ENCODE measurements around the gene RWDD2A. TPM values are rescaled to one million over a fixed set of nuclear protein-coding genes. Genes with fewer than 3 reads are reported as not detected.
A peak's percentile ranks its signal among the peaks of the same experiment; 100 is the strongest.

The RWDD2A gene
- total RNA-seq, 1 donor from 2014 or later, result 3.3 TPM

- Histone ChIP-seq H3K9me3 (replicated peaks) (no peaks in the 10 kb centered on the region), H3K4me1 (peaks cover 5% of the 10 kb centered on the region), H3K4me3 (no peak overlapping the region), H3K27me3 (ENCODE audit: low read depth) (no peaks in the 10 kb centered on the region), H3K27ac (replicated peaks) (no peak overlapping the region), H3K36me3 (peaks cover 97% of the 10 kb centered on the region)
- no peak for TF ChIP-seq CTCF (IDR thresholded peaks at IDR 0.05; ENCODE audit: borderline replicate concordance)
- no peak for DNase-seq
- intact Hi-C loops (cut with micrococcal nuclease), result no loop called here
These were observed 16.9 kb upstream of the RWDD2A start for GRCh38 chr6:83176246-83176645.

- Histone ChIP-seq H3K27me3 (ENCODE audit: low read depth) (no peaks in the 10 kb centered on the region), H3K27ac (replicated peaks) (no peak overlapping the region), H3K9me3 (replicated peaks) (no peaks in the 10 kb centered on the region), H3K36me3 (peaks cover 78% of the 10 kb centered on the region), H3K4me3 (no peak overlapping the region), H3K4me1 (peaks cover 15% of the 10 kb centered on the region)
- no peak for TF ChIP-seq CTCF (IDR thresholded peaks at IDR 0.05; ENCODE audit: borderline replicate concordance)
- intact Hi-C loops (cut with micrococcal nuclease), result no loop called here
- DNase-seq, result no peak
These were observed 12.7 kb upstream of the RWDD2A start for GRCh38 chr6:83180426-83180950.

- H3K9me3 ChIP-seq (replicated peaks), result no peaks in the 10 kb centered on the region
- no peaks in the 10 kb centered on the region for H3K27me3 ChIP-seq (ENCODE audit: low read depth)
- TF ChIP-seq CTCF (IDR thresholded peaks at IDR 0.05; ENCODE audit: borderline replicate concordance), result no peak
- DNase-seq, result no peak
- H3K4me3 ChIP-seq, result no peak overlapping the region
- no peak overlapping the region for H3K27ac ChIP-seq (replicated peaks)
- intact Hi-C loops (cut with micrococcal nuclease), result no loop called here
- peaks cover 81% of the 10 kb centered on the region for H3K36me3 ChIP-seq
- peaks cover 15% of the 10 kb centered on the region for H3K4me1 ChIP-seq
These were observed 11.0 kb upstream of the RWDD2A start for GRCh38 chr6:83182114-83182513.

GRCh38 chr6:83183082-83183828 is 9.9 kb upstream of the RWDD2A start:
- Histone ChIP-seq H3K36me3 (peaks cover 78% of the 10 kb centered on the region), H3K27me3 (ENCODE audit: low read depth) (no peaks in the 10 kb centered on the region), H3K4me3 (no peak overlapping the region), H3K27ac (replicated peaks) (peak overlapping the region; percentile 7), H3K4me1 (peaks cover 15% of the 10 kb centered on the region), H3K9me3 (replicated peaks) (no peaks in the 10 kb centered on the region)
- intact Hi-C loops (cut with micrococcal nuclease), result no loop called here
- DNase-seq, result no peak
- TF ChIP-seq CTCF (IDR thresholded peaks at IDR 0.05; ENCODE audit: borderline replicate concordance), result no peak

GRCh38 chr6:83185096-83185495 is 8.1 kb upstream of the RWDD2A start:
- Histone ChIP-seq H3K27me3 (ENCODE audit: low read depth) (no peaks in the 10 kb centered on the region), H3K4me1 (peaks cover 15% of the 10 kb centered on the region), H3K4me3 (no peak overlapping the region), H3K36me3 (peaks cover 63% of the 10 kb centered on the region), H3K27ac (replicated peaks) (no peak overlapping the region), H3K9me3 (replicated peaks) (no peaks in the 10 kb centered on the region)
- TF ChIP-seq CTCF (IDR thresholded peaks at IDR 0.05; ENCODE audit: borderline replicate concordance), result no peak
- intact Hi-C loops (cut with micrococcal nuclease), result no loop called here
- DNase-seq, result no peak

Data from left ventricle myocardium inferior (tissue), 1 donor.